GM18868 (cell line): ENCODE results near the gene RABGAP1L.
"Not testable (repeated sequence)": the region's sequence is repeated elsewhere in the genome, so short reads cannot be mapped to it uniquely, and the experiment has no call there.

Experiments
- ATAC-seq: cut with Tn5 transposase; IDR thresholded peaks from one replicate; pipeline ENCODE4 v1.9.1; 2021; ENCODE audit warnings: mild to moderate bottlenecking, moderate library complexity; ENCODE audit not compliant: unreplicated experiment

RABGAP1L gene

GRCh38 chr1:174426153-174426552 lies 266.8 kb downstream of the RABGAP1L start:
- ATAC-seq, result no peak

GRCh38 chr1:174428033-174428432 lies 268.7 kb downstream of the RABGAP1L start:
- ATAC-seq, result no peak

- no peak for ATAC-seq
These were observed 269.4 kb downstream of the RABGAP1L start for GRCh38 chr1:174428739-174429138.

GRCh38 chr1:174433451-174433850 lies 274.1 kb downstream of the RABGAP1L start:
- ATAC-seq, result no peak

GRCh38 chr1:174445351-174445750 lies 286.0 kb downstream of the RABGAP1L start:
- ATAC-seq, result no peak

- no peak for ATAC-seq
These were observed 286.5 kb downstream of the RABGAP1L start for GRCh38 chr1:174445817-174446216.

- ATAC-seq, result no peak
These were observed 288.7 kb downstream of the RABGAP1L start, which contains the start of gene GPR52 for GRCh38 chr1:174447866-174448530. GPR52 (plus strand) TSS chr1:174447964; CDS start chr1:174448112, 148 bp downstream.

- ATAC-seq, result no peak
These were observed 289.2 kb downstream of the RABGAP1L start for GRCh38 chr1:174448531-174448883.

- no peak for ATAC-seq
These were observed 289.7 kb downstream of the RABGAP1L start for GRCh38 chr1:174448974-174449373.

GRCh38 chr1:174451408-174451807 lies 292.1 kb downstream of the RABGAP1L start:
- no peak for ATAC-seq

- ATAC-seq, result no peak
These were observed 306.5 kb downstream of the RABGAP1L start for GRCh38 chr1:174465855-174466254.

GRCh38 chr1:174466607-174467006 lies 307.3 kb downstream of the RABGAP1L start:
- no peak for ATAC-seq

- no peak for ATAC-seq
These were observed 309.7 kb downstream of the RABGAP1L start for GRCh38 chr1:174469052-174469451.

GRCh38 chr1:174469687-174470086 lies 310.4 kb downstream of the RABGAP1L start:
- ATAC-seq, result no peak

- ATAC-seq, result no peak
These were observed 320.0 kb downstream of the RABGAP1L start for GRCh38 chr1:174479281-174479680.

GRCh38 chr1:174480324-174480723 lies 321.0 kb downstream of the RABGAP1L start:
- no peak for ATAC-seq

GRCh38 chr1:174491606-174492005 lies 332.3 kb downstream of the RABGAP1L start:
- ATAC-seq, result no peak

- no peak for ATAC-seq
These were observed 338.2 kb downstream of the RABGAP1L start for GRCh38 chr1:174497478-174497877.

GRCh38 chr1:174516755-174517154 lies 357.4 kb downstream of the RABGAP1L start:
- ATAC-seq, result not testable (repeated sequence)

GRCh38 chr1:174519844-174520243 lies 360.5 kb downstream of the RABGAP1L start:
- no peak for ATAC-seq

- ATAC-seq, result no peak
These were observed 372.4 kb downstream of the RABGAP1L start for GRCh38 chr1:174531751-174532150.

- no peak for ATAC-seq
These were observed 375.5 kb downstream of the RABGAP1L start for GRCh38 chr1:174534789-174535188.

GRCh38 chr1:174535207-174535606 lies 375.9 kb downstream of the RABGAP1L start:
- no peak for ATAC-seq
